Measurements from ENCODE around the gene DHX8. TPM values are rescaled to one million over a fixed set of nuclear protein-coding genes. Genes with fewer than 3 reads are reported as not detected.

DHX8 gene
- total and polyA plus RNA-seq, 2 of the 8 experiments (the other 6 are each of a cell fraction or from before 2014, with no cell fraction given), result 30.5 to 59.4 TPM

DNA sequence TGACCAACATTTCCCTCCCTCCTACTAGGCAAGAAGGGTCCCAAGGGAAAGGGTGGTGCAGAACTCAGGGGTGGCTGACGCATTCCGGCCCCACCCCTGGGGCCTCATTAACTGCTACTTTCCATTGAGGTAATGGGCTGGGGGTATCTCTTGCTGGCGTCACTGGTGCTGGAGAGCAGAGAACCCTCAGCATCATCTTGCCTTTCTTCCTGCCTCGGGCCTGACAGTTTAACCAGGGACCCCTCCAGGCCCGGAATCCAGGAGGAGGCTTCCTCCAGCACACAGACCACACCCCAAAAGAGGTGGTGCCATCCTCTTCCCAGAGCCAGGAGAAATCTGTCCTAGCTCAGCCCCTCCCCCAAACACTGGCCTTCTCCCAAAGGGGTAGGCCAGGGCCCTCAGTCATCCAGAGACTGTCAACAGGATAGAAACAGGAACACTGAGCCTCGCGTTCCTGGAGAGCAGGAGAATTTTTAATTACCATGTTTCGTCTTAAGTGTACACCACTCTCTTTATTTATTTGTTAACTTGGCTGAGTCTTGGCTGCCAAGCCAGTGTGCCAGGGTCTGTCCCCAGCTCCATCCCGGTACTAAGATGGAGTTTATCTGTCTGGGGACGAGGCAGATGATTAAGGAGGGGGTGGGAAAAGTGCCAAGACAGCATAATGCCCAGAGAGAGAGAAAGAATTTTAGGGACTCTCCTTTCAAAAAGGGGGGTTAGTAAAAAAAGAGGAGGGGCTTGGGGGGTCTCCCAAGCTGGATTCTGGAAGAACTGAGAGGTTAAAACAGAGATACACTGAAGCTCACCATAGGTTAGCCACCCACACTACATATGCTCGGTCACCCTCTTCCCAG lies 57.3 kb downstream of the DHX8 start (continued):
- TF ChIP-seq ASH2L (IDR thresholded peaks at IDR 0.05; ENCODE audit: low read length), result peak; percentile 43

Data from H1 (cell line).